HUES6 (cell line): ENCODE data around the gene PYGB.

Experiments
- H3K27ac ChIP-seq: 2 replicates; pipeline ENCODE4 v1.7.0; 2013; ENCODE audit warnings: low read depth, mild to moderate bottlenecking, low read length, inconsistent platforms
- H3K27me3 ChIP-seq: 2 replicates; pipeline ENCODE4 v1.6.1; 2013; ENCODE audit warnings: low read length; ENCODE audit not compliant: control insufficient read depth, insufficient read depth
- H3K36me3 ChIP-seq: 2 replicates; pipeline ENCODE4 v1.6.1; 2013; ENCODE audit warnings: low read length; ENCODE audit not compliant: control insufficient read depth, insufficient read depth
- H3K4me1 ChIP-seq: 2 replicates; pipeline ENCODE4 v1.6.1; 2013; ENCODE audit warnings: low read length; ENCODE audit not compliant: control insufficient read depth, insufficient read depth
- H3K4me3 ChIP-seq: 2 replicates; pipeline ENCODE4 v1.5.1; 2013; ENCODE audit warnings: low read depth, low read length
- H3K9ac ChIP-seq: one replicate; pipeline ENCODE4 v1.6.1; 2013; ENCODE audit warnings: mild to moderate bottlenecking, low read length
- H3K9me3 ChIP-seq: 2 replicates; pipeline ENCODE4 v1.6.1; 2013; ENCODE audit warnings: low read depth, low read length; ENCODE audit not compliant: control insufficient read depth, insufficient read depth

The PYGB gene

GRCh38 chr20:25207149-25207959 lies 40.5 kb upstream of the PYGB start:
- no peak overlapping the region for H3K9ac ChIP-seq
- H3K27me3 ChIP-seq, result no peaks in the 10 kb centered on the region
- no peak overlapping the region for H3K27ac ChIP-seq
- peaks cover 17% of the 10 kb centered on the region for H3K4me1 ChIP-seq
- H3K36me3 ChIP-seq, result peaks cover 17% of the 10 kb centered on the region
- H3K9me3 ChIP-seq, result no peaks in the 10 kb centered on the region
- no peak overlapping the region for H3K4me3 ChIP-seq

- H3K4me3 ChIP-seq, result no peak overlapping the region
- H3K36me3 ChIP-seq, result peaks cover 21% of the 10 kb centered on the region
- H3K4me1 ChIP-seq, result peaks cover 17% of the 10 kb centered on the region
- no peaks in the 10 kb centered on the region for H3K9me3 ChIP-seq
- H3K27me3 ChIP-seq, result no peaks in the 10 kb centered on the region
- no peak overlapping the region for H3K27ac ChIP-seq
- H3K9ac ChIP-seq, result no peak overlapping the region
These were observed 39.8 kb upstream of the PYGB start for GRCh38 chr20:25207960-25208534.

- Histone ChIP-seq H3K4me3 (no peak overlapping the region), H3K27me3 (no peaks in the 10 kb centered on the region), H3K36me3 (peaks cover 33% of the 10 kb centered on the region), H3K27ac (no peak overlapping the region), H3K4me1 (peaks cover 17% of the 10 kb centered on the region), H3K9me3 (no peaks in the 10 kb centered on the region), H3K9ac (no peak overlapping the region)
These were observed 38.5 kb upstream of the PYGB start for GRCh38 chr20:25209400-25209799.

DNA sequence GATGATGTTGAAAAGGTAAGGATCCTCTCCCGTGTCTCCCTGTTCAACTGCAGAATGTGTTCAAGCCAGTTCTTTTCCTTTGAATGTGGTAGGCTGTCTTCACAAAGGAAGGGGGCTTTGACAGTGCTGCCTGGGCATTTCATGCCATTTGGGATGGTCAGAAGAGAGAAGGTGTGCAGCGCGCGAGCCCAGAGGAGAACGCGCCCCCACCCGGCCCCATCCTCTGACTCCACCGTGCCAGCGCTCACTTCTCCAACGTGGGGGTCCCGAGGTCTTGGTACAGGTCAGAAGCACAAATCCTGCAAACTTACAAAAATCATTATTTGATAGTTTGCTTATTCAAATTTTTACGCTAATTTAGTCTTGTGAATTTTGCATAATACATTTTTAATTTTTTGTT lies 38.0 kb upstream of the PYGB start:
- no peak overlapping the region for H3K9ac ChIP-seq
- H3K27ac ChIP-seq, result no peak overlapping the region
- H3K9me3 ChIP-seq, result no peaks in the 10 kb centered on the region
- peaks cover 37% of the 10 kb centered on the region for H3K36me3 ChIP-seq
- H3K4me3 ChIP-seq, result no peak overlapping the region
- no peaks in the 10 kb centered on the region for H3K27me3 ChIP-seq
- peaks cover 12% of the 10 kb centered on the region for H3K4me1 ChIP-seq

- peaks cover 51% of the 10 kb centered on the region for H3K36me3 ChIP-seq
These were observed 36.6 kb upstream of the PYGB start for GRCh38 chr20:25211273-25211672.

DNA sequence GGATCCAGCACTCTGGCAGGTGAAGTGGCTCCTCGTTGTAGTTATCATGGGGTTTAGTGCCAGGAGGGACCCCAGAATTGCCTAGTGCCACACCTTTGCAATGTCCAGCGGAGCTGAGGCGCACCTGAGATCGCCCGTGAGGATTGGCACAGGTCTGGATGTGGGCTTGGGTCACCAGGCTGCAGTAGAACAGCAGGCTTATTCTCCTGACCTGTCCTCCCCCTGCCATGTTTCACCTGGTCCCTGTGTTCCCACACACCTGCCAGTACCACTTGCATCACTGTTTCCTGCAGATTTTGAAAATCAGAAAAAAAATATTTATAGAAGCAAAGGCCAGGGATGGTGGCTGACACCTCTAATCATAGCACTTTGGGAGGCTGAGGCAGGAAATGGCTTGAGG lies 35.6 kb upstream of the PYGB start:
- no peaks in the 10 kb centered on the region for H3K4me1 ChIP-seq
- no peak overlapping the region for H3K27ac ChIP-seq
- H3K36me3 ChIP-seq, result peaks cover 58% of the 10 kb centered on the region
- H3K27me3 ChIP-seq, result no peaks in the 10 kb centered on the region
- H3K9me3 ChIP-seq, result no peaks in the 10 kb centered on the region
- H3K9ac ChIP-seq, result no peak overlapping the region
- no peak overlapping the region for H3K4me3 ChIP-seq

More at GRCh38 chr20:25211273-25211672, 36.6 kb upstream of the PYGB start:
- H3K9me3 ChIP-seq, result no peaks in the 10 kb centered on the region
- H3K9ac ChIP-seq, result no peak overlapping the region
- no peaks in the 10 kb centered on the region for H3K4me1 ChIP-seq
- H3K27me3 ChIP-seq, result no peaks in the 10 kb centered on the region
- H3K4me3 ChIP-seq, result no peak overlapping the region
- no peak overlapping the region for H3K27ac ChIP-seq

DNA sequence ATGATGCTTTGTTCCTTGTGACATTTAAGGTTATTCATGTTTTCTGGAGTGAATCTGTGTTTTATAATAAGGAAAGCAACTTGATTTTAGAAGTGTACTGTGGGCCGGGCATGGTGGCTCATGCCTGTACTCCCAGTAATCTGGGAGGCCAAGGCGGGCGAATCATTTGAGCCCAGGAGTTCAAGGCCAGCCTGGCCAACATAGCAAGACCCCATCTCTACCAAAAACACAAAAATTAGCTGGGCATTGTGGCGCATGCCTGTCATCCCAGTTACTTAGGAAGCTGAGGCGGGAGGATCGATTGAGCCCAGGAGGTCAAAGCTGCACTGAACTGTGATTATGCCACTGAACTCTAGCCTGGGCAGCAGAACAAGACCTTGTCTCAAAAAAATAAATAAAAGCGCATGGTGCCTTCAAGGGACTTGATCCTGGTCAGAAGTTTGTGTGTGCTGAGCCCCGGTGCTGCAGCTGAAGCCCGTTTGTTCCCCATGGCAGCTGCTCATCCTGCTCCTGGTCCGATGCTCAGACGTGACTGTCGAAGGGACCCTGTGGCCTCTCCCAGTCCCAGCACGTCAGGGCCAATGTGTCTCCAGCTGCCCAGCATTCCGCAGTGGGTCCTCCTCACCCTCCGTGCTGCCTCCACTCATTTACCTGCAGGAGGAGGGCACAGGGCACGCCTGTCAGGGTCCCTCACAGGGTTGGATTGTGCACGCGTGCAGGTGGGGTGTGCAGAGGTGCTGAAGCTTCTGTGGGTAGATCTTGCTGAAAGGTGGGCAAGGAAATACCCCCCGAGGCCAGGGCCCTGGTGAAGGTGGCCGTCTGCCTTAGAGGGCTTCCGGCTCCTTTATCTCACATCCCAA lies 34.1 kb upstream of the PYGB start:
- Histone ChIP-seq H3K27me3 (no peaks in the 10 kb centered on the region), H3K9ac (no peak overlapping the region), H3K4me3 (no peak overlapping the region)

GRCh38 chr20:25214426-25214790 lies 33.5 kb upstream of the PYGB start:
- Histone ChIP-seq H3K9me3 (no peaks in the 10 kb centered on the region), H3K4me3 (no peak overlapping the region), H3K36me3 (peaks cover 72% of the 10 kb centered on the region), H3K4me1 (no peaks in the 10 kb centered on the region), H3K27me3 (no peaks in the 10 kb centered on the region), H3K9ac (no peak overlapping the region), H3K27ac (no peak overlapping the region)

More for the DNA sequence above, 34.1 kb upstream of the PYGB start:
- peaks cover 71% of the 10 kb centered on the region for H3K36me3 ChIP-seq
- H3K27ac ChIP-seq, result no peak overlapping the region
- H3K4me1 ChIP-seq, result no peaks in the 10 kb centered on the region
- no peaks in the 10 kb centered on the region for H3K9me3 ChIP-seq

DNA sequence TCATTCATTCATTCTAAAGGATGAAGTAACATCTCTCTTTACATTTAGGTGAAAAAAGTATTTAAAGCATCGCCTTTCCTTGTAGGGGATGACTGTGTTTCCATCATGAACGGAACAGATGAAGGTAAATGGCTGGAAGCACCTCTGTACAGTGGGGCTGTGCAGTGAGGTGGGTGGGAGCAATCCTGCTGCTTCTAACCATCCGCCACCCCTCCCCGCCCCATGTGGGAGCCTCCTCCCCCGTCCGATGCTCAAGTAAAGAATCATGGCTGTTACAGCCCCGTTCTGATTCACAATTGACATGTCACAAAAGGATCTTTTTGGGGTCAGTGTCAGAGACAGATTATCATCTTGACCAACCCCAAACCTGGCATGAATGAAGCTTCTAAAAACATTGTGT lies 33.1 kb upstream of the PYGB start:
- Histone ChIP-seq H3K27me3 (no peaks in the 10 kb centered on the region), H3K9me3 (no peaks in the 10 kb centered on the region), H3K4me3 (no peak overlapping the region), H3K36me3 (peaks cover 75% of the 10 kb centered on the region), H3K27ac (no peak overlapping the region), H3K4me1 (no peaks in the 10 kb centered on the region), H3K9ac (no peak overlapping the region)

- H3K4me1 ChIP-seq, result no peaks in the 10 kb centered on the region
- H3K4me3 ChIP-seq, result no peak overlapping the region
- H3K27ac ChIP-seq, result no peak overlapping the region
- H3K9ac ChIP-seq, result no peak overlapping the region
- no peaks in the 10 kb centered on the region for H3K27me3 ChIP-seq
- H3K9me3 ChIP-seq, result no peaks in the 10 kb centered on the region
- peaks cover 78% of the 10 kb centered on the region for H3K36me3 ChIP-seq
These were observed 32.4 kb upstream of the PYGB start for GRCh38 chr20:25215521-25215920.
